Cardiac muscle cell (in vitro differentiated cells and primary cell): ENCODE results near the gene KCNJ12. TPM values are rescaled to one million over a fixed set of nuclear protein-coding genes. Genes with fewer than 3 reads are reported as not detected.
"Not testable (repeated sequence)": the region's sequence is repeated elsewhere in the genome, so short reads cannot be mapped to it uniquely, and the experiment has no call there.

ENCODE experiments used
- DNase-seq, 2 donors: peaks; one replicate each; pipeline versions ENCODE4 v3.0.0 to v3.0.0-alpha.2; 2010 to 2017; ENCODE audit warnings: low read depth in 1 of 2, low spot score in 1 of 2
- H3K27ac ChIP-seq: fragments of 200-600 bp; sonication (generic); 2 replicates; pipeline ENCODE4 v1.5.1; 2016
- H3K27me3 ChIP-seq: fragments of 200-600 bp; sonication (generic); 2 replicates; pipeline ENCODE4 v1.6.0; 2016; ENCODE audit warnings: control low read depth
- H3K36me3 ChIP-seq: fragments of 200-600 bp; sonication (generic); 2 replicates; pipeline ENCODE4 v1.5.1; 2016; ENCODE audit warnings: control low read depth
- H3K4me1 ChIP-seq: fragments of 200-600 bp; sonication (generic); 2 replicates; pipeline ENCODE4 v1.8.1; 2017; ENCODE audit warnings: low read depth, mild to moderate bottlenecking, mixed run types
- H3K4me3 ChIP-seq: fragments of 200-600 bp; sonication (generic); 2 replicates; pipeline ENCODE4 v1.5.1; 2016; ENCODE audit warnings: mild to moderate bottlenecking
- H3K9me3 ChIP-seq: fragments of 200-600 bp; sonication (generic); 2 replicates; pipeline ENCODE4 v1.5.1; 2017; ENCODE audit warnings: low read depth, mild to moderate bottlenecking, control low read depth
- CTCF ChIP-seq: IDR thresholded peaks from 2 replicates; pipeline ENCODE4 v1.5.1; 2012; ENCODE audit warnings: low read depth, mild to moderate bottlenecking, low read length
- polyA plus RNA-seq: library from polyadenylated mRNA; unstranded; fragments of >200 nt; fragmentation: Nextera tagmentation; extraction: Ambion mirVana; gene quantifications from 2 replicates; pipeline ENCODE4 v1.2.1, GENCODE V29; 2016
- total RNA-seq: library from RNA; depleted of rRNA; stranded (reverse); fragments of >200 nt; gene quantifications from 2 replicates; pipeline ENCODE4 v1.2.3, GENCODE V29; 2016

The KCNJ12 gene
- total and polyA plus RNA-seq, 2 experiments from 2014 or later = 5.9 to 13.4 TPM

- Histone ChIP-seq H3K9me3 (no peaks in the 10 kb centered on the region), H3K36me3 (no peaks in the 10 kb centered on the region), H3K27me3 (no peaks in the 10 kb centered on the region), H3K27ac (no peak overlapping the region), H3K4me1 (peaks cover 29% of the 10 kb centered on the region), H3K4me3 (no peak overlapping the region)
- TF ChIP-seq CTCF = no peak
- DNase-seq = no peak
Observed at GRCh38 chr17:21400816-21401593, 24.8 kb downstream of the KCNJ12 start.

GRCh38 chr17:21402166-21402571 is 26.0 kb downstream of the KCNJ12 start:
- not testable (repeated sequence) for H3K27me3 ChIP-seq, H3K36me3 ChIP-seq, H3K9me3 ChIP-seq, H3K4me3 ChIP-seq
- peak; percentile 26 to 92 for DNase-seq
- peak overlapping the region; percentile 65 for H3K27ac ChIP-seq
- peaks cover 29% of the 10 kb centered on the region for H3K4me1 ChIP-seq

GRCh38 chr17:21402926-21403325 is 26.8 kb downstream of the KCNJ12 start:
- not testable (repeated sequence) for H3K36me3 ChIP-seq, H3K9me3 ChIP-seq, H3K27ac ChIP-seq, H3K27me3 ChIP-seq, DNase-seq, H3K4me3 ChIP-seq
- peaks cover 23% of the 10 kb centered on the region for H3K4me1 ChIP-seq

- H3K36me3 ChIP-seq, H3K27me3 ChIP-seq, DNase-seq, H3K4me3 ChIP-seq, H3K27ac ChIP-seq, H3K9me3 ChIP-seq: not testable (repeated sequence)
- peaks cover 23% of the 10 kb centered on the region for H3K4me1 ChIP-seq
Observed at GRCh38 chr17:21404106-21404505, 27.9 kb downstream of the KCNJ12 start.

GRCh38 chr17:21404539-21404938 is 28.4 kb downstream of the KCNJ12 start:
- H3K4me3 ChIP-seq, H3K36me3 ChIP-seq, H3K9me3 ChIP-seq, H3K27ac ChIP-seq, H3K27me3 ChIP-seq, DNase-seq: not testable (repeated sequence)
- H3K4me1 ChIP-seq = peaks cover 21% of the 10 kb centered on the region

- H3K36me3 ChIP-seq, H3K9me3 ChIP-seq, H3K27me3 ChIP-seq, DNase-seq, H3K27ac ChIP-seq, H3K4me3 ChIP-seq: not testable (repeated sequence)
- peaks cover 16% of the 10 kb centered on the region for H3K4me1 ChIP-seq
Observed at GRCh38 chr17:21404956-21405731, 29.0 kb downstream of the KCNJ12 start.

GRCh38 chr17:21405904-21406400 is 29.8 kb downstream of the KCNJ12 start:
- DNase-seq, H3K4me3 ChIP-seq, H3K9me3 ChIP-seq, H3K36me3 ChIP-seq, H3K27ac ChIP-seq, H3K27me3 ChIP-seq: not testable (repeated sequence)
- H3K4me1 ChIP-seq = peaks cover 12% of the 10 kb centered on the region

GRCh38 chr17:21406616-21407404 is 30.7 kb downstream of the KCNJ12 start:
- not testable (repeated sequence) for H3K9me3 ChIP-seq, H3K27ac ChIP-seq, H3K36me3 ChIP-seq, H3K4me3 ChIP-seq, DNase-seq, H3K27me3 ChIP-seq, H3K4me1 ChIP-seq

- not testable (repeated sequence) for H3K4me1 ChIP-seq, H3K36me3 ChIP-seq, H3K9me3 ChIP-seq, H3K27ac ChIP-seq, DNase-seq, H3K27me3 ChIP-seq, H3K4me3 ChIP-seq
Observed at GRCh38 chr17:21407752-21408151, 31.6 kb downstream of the KCNJ12 start.

GRCh38 chr17:21408224-21408623 is 32.1 kb downstream of the KCNJ12 start:
- not testable (repeated sequence) for H3K9me3 ChIP-seq, H3K27me3 ChIP-seq, H3K4me1 ChIP-seq, H3K4me3 ChIP-seq, H3K36me3 ChIP-seq, DNase-seq, H3K27ac ChIP-seq

GRCh38 chr17:21408766-21409300 is 32.7 kb downstream of the KCNJ12 start:
- H3K27ac ChIP-seq, H3K9me3 ChIP-seq, H3K36me3 ChIP-seq, H3K4me3 ChIP-seq, H3K27me3 ChIP-seq, DNase-seq, H3K4me1 ChIP-seq: not testable (repeated sequence)

GRCh38 chr17:21409388-21409787 is 33.2 kb downstream of the KCNJ12 start:
- DNase-seq = not testable (repeated sequence)

More at GRCh38 chr17:21409388-21409787, 33.2 kb downstream of the KCNJ12 start:
- H3K4me1 ChIP-seq, H3K4me3 ChIP-seq, H3K9me3 ChIP-seq, H3K27ac ChIP-seq, H3K36me3 ChIP-seq, H3K27me3 ChIP-seq: not testable (repeated sequence)
